Measurements from ENCODE around the gene PROCA1. TPM values are rescaled to one million over a fixed set of nuclear protein-coding genes. Genes with fewer than 3 reads are reported as not detected.
"Not testable (repeated sequence)": the region's sequence is repeated elsewhere in the genome, so short reads cannot be mapped to it uniquely, and the experiment has no call there.

Gene PROCA1
- total RNA-seq, 1 donor from 2014 or later = 0.20 TPM

DNA sequence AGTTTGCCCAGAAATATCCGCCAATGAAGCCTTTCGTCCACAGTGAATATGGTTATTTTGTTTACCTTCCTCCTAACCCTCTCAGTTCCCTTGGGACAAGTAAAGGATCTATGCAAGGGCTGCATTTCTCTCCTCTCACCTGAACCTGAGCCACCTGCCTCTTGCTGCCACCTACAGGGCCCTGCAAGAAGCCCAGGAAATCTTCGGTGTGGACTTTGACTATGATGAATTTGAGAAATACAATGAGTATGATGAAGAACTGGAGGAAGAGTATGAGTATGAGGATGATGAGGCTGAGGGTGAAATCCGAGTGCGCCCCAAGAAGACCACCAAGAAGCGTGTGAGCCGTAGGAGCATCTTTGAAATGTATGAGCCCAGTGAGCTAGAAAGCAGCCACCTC lies 35.7 kb downstream of the PROCA1 start:
- peak in 1 of 2 donors; percentile 20 for DNase-seq (ENCODE audit: low read depth in 2 of 2)

DNA sequence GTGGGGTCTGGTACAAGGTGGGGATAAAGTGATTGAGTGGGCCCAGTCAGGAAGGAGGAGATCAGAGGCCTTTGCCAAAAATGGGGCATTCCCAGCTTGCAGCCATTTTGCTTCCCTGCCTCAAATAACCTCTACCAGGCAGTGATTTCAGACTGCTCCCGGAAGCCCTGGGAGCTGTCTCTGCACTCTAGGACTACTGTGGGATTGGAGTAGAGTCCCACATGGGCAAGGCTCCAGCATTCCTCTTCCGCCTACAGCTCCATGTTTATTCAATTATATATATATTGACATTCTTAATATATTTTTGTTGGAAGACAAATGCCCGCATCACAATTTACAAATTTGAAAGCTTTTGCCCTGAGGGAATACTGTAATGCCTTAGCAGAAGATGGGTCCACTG lies 36.2 kb downstream of the PROCA1 start:
- no peak for DNase-seq (ENCODE audit: low read depth in 2 of 2)

DNA sequence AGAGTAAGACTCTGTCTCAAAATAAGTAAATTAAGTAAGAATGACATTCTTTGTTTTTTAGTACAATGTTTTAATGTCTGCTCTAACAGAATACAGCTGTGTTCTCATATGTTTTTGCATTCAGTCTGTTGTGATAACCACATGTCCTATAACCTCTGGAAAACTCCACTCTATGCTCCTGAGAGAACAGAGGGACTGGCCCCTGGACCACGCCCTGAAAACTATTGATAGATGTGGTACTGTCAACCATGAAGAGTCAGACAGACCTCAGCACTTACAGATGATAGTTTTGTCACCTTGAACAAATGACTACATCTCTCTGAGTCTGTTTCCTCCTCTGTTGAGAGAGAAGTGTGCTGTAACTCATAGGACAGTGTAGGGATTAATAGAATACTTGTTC lies 41.8 kb downstream of the PROCA1 start:
- DNase-seq (ENCODE audit: low read depth in 2 of 2) = no peak

DNA sequence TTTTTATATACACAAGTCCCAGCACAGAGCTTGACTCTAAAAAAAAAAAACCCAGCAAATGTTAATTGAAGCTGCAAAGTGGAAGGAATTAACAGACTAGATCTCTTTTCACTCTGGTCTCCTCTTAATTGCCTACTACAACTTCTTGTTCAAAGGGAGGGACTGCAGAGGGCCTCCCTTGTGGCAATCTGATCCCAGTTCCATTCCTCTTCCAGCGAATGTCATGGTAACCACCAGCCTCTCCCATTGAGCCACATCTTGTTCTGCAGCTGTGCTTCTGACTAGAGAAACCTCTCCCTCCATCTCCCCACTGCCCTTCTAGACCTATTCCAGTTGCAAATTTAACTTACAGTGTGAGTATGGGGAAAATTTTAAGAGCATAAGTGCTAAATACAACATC lies 43.8 kb downstream of the PROCA1 start:
- DNase-seq (ENCODE audit: low read depth in 2 of 2) = no peak

DNA sequence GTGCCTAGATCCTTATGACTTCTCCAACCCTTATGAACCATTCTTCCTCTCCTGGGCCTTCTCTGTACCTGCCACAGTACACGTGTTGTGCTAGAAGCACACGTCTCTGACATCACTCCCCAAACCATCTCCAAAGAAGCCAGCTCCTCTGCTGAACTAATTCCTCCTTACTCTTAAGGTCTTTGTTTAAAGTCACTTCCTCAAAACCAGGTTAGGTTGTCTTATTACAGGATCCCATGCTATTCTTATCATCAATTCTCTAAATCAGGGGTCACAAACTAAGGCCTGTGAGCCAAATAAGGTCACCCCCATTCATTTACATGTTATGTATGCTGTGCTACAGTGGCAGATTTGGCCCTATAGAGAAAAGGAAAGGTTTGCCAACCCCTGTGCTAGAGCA lies 45.7 kb downstream of the PROCA1 start:
- DNase-seq (ENCODE audit: low read depth in 2 of 2) = no peak

DNA sequence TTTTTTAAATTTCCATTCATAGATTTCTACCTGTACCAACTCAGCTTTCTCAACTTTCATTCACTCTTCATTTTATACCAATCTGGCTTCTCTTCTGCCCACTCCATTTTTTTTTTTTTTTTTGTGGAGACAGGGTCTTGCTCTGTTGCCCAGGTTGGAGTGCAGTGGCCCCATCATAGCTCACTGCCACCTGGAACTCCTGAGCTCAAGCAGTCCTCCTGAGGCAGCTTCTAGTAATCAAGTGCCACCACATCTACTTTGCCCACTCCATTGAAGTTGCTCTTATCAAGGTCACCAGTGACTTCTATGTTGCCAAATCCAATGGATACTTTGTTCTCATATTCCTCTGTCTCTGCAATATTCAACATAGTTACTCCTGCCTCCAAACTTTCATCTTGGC lies 48.0 kb downstream of the PROCA1 start:
- DNase-seq (ENCODE audit: low read depth in 2 of 2) = no peak

DNA sequence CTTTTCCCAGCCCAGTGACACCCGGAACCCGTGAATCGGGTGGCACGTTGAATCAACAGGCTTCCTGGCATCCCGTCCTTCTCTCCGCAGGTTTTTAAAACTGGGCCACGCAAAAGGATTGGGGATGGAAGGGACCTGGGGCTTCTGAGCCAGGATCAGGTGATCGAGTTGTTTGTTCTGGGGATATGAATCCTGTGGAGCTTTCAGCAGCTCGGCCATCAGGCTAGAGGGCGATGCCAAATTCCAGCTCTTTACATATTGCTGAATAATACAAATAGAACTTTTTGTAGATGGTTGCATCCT lies 49.2 kb downstream of the PROCA1 start:
- DNase-seq (ENCODE audit: low read depth in 2 of 2) = no peak

DNA sequence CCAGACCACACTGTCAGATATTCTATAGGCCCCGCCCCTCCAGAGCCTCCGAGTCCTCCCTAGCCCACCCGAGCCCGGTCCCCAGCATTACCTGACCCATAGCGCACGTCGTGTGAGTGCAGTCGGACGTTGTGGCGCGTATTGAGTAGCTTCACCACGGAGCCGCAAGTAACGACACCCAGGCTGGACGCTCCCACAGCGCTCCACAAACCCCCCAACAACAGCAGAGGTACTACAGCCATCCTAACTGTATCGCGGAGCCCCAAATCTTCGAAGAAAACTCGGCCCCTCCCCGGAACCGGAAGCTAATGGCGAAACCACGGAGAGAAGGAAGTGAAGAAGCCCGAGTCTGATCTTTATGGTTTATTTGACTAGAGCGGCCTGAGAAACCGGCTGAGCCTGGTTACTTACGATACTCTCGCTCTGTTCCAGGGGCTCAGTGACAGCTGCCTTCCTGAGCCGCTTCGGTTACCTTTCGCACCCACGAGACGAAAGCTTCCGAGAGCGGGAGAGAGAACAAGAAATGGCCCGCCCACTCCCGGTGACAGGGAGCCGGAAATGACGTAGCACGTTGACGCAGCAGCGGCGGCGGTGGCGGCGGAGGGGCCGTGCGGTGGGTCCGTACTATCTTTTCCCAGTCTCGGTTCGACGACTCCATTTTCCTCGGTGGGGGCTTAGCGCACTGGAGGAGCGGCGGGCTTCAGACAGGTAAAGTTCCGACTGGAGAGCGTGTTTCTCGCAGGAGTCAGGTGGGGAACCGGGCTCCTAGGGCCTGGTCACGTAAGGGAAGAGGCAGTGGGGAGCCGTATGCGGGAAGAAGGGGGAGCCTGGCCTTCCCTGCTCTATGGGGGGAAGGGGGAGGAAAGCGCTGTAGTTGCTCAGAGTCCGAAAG lies 49.8 kb downstream of the PROCA1 start, which contains the start of the genes SDF2 and SUPT6H:
Gene SDF2, minus strand, starts transcription at position 272 of the 892 bp plus-strand sequence. Its CDS starts 30 bp downstream, at position 242.
Gene SUPT6H, plus strand, starts transcription at position 571 of the 892 bp plus-strand sequence. CDS start 11,197 bp downstream, outside the sequence.
- peak; percentile 89 to 93 for DNase-seq (ENCODE audit: low read depth in 2 of 2)

DNA sequence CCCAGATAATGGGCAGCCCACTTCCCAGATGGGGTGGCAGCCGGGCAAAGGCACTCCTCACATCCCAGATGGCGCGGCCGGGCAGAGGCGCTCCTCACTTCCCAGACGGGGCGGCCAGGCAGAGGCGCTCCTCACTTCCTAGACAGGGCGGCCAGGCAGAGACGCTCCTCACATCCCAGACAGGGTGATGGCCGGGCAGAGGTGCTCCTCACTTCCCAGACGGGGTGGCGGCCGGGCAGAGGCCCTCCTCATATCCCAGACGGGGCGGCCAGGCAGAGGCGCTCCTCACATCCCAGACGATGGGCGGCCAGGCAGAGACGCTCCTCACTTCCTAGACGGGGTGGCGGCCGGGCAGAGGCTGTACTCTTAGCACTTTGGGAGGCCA lies 52.2 kb downstream of the PROCA1 start:
- not testable (repeated sequence) for DNase-seq (ENCODE audit: low read depth in 2 of 2)

DNA sequence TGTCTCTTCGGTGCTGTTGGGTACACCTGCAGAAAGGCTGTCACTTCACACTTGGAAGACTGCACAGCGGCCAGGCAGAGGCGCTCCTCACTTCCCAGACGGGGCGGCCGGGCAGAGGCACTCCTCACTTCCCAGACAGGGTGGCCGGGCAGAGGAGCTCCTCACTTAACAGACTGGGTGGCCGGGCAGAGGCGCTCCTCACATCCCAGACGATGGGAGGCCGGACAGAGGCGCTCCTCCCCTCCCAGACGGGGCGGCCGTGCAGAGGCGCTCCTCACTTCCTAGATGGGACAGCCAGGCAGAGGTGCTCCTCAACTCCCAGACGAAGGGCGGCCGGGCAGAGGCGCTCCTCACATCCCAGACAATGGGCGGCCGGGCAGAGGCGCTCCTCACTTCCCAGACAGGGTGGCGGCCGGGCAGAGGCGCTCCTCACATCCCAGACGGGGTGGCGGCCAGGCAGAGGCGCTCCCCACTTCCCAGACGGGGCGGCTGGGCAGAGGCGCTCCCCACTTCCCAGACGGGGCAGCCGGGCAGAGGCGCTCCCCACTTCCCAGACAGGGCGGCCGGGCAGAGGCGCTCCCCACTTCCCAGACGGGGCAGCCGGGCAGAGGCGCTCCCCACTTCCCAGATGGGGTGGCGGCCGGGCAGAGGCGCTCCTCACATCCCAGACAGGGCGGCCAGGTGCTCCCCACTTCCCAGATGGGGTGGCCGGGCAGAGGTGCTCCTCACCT lies 52.8 kb downstream of the PROCA1 start:
- not testable (repeated sequence) for DNase-seq (ENCODE audit: low read depth in 2 of 2)

DNA sequence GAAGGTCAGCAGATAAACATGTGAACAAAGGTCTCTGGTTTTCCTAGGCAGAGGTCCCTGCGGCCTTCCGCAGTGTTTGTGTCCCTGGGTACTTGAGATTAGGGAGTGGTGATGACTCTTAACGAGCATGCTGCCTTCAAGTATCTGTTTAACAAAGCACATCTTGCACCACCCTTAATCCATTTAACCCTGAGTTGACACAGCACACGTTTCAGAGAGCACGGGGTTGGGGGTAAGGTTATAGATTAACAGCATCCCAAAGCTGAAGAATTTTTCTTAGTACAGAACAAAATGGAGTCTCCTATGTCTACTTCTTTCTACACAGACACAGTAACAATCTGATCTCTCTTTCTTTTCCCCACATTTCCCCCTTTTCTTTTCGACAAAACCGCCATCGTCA lies 53.3 kb downstream of the PROCA1 start:
- DNase-seq (ENCODE audit: low read depth in 2 of 2) = not testable (repeated sequence)

DNA sequence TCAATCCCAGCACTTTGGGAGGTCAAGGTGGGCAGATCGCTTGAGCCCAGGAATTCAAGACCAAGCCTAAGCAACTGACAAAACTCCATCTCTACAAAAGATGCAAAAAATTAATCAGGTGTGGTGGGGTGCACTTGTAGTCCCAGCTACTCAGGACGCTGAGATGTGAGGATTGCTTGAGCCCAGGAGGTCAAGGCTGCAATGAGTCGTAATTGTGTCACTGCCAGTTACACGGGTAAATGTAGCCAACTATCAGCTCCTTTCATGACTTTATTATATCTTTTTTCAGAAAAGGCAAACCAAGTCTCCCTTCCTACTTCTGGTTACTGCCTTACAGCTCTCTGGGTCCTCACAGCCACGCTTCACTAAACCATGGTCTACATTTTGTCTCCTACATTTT lies 53.9 kb downstream of the PROCA1 start:
- peak in 1 of 2 donors; percentile 26 for DNase-seq (ENCODE audit: low read depth in 2 of 2)

DNA sequence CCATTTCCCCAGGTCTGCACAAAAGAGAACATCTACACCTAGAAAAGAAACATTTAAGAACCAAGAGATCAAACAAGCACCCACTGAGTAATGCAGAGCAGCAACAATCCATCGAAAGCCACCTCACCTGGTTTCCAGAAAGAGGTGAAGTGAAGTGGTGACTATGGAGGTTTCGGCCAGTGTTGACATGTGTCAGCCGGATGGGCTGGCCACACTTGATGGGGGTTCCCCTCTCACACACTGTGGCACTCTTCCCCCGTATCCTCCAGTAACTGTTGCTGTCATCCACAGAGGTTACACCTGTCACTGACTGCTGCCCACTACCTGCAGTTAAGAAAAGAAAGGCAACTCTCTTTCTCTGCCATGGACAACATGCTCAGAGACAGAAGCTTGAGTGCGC lies 56.5 kb downstream of the PROCA1 start:
- no peak for DNase-seq (ENCODE audit: low read depth in 2 of 2)

Other genes with a start within 250 kb of the PROCA1 start
- gene SLC13A2, start 238.2 kb downstream of the PROCA1 start, total RNA-seq = not detected in 2 replicates
- gene FOXN1, start 205.5 kb downstream of the PROCA1 start, total RNA-seq = not detected in 2 replicates
- 21.1 and 26.4 TPM in 2 replicates for gene UNC119, start 159.3 kb downstream of the PROCA1 start, total RNA-seq
- gene PIGS, start 140.4 kb downstream of the PROCA1 start, total RNA-seq = 43.8 and 47.4 TPM in 2 replicates
- gene ALDOC, start 135.0 kb downstream of the PROCA1 start, total RNA-seq = 26.2 and 32.7 TPM in 2 replicates
- gene SPAG5, start 112.9 kb downstream of the PROCA1 start, total RNA-seq = 6.2 and 12.4 TPM in 2 replicates
- 2.2 and 3.2 TPM in 2 replicates for gene RSKR, start 97.7 kb downstream of the PROCA1 start, total RNA-seq
- gene BLTP2, start 66.7 kb downstream of the PROCA1 start, total RNA-seq = 107 and 151 TPM in 2 replicates
- 61.7 and 105 TPM in 2 replicates for gene SDF2, start 50.0 kb downstream of the PROCA1 start, total RNA-seq
- gene SUPT6H, start 49.7 kb downstream of the PROCA1 start, total RNA-seq = 34.2 and 42.3 TPM in 2 replicates
- gene RAB34, start 6.0 kb upstream of the PROCA1 start, total RNA-seq = 11.3 and 22.2 TPM in 2 replicates
- gene RPL23A, start 8.1 kb upstream of the PROCA1 start, total RNA-seq = 479 and 600 TPM in 2 replicates
- 0.87 and 1.2 TPM in 2 replicates for gene TLCD1, start 14.3 kb upstream of the PROCA1 start, total RNA-seq
- 1.3 and 1.6 TPM in 2 replicates for gene NEK8, start 16.9 kb upstream of the PROCA1 start, total RNA-seq
- gene TRAF4, start 32.1 kb upstream of the PROCA1 start, total RNA-seq = 22.2 and 26.2 TPM in 2 replicates
- gene FAM222B, start 130.9 kb upstream of the PROCA1 start, total RNA-seq = 4.1 and 6.5 TPM in 2 replicates
- gene ERAL1, start 143.1 kb upstream of the PROCA1 start, total RNA-seq = 23.1 and 24.6 TPM in 2 replicates
- gene FLOT2, start 185.8 kb upstream of the PROCA1 start, total RNA-seq = 73.2 and 93.7 TPM in 2 replicates
- gene DHRS13, start 191.2 kb upstream of the PROCA1 start, total RNA-seq = 6.3 and 14.5 TPM in 2 replicates
- 4.1 and 6.5 TPM in 2 replicates for gene PHF12, start 239.6 kb upstream of the PROCA1 start, total RNA-seq